HG02588 (cell line): ENCODE data around the gene SLC24A3.

Experiments used
- ATAC-seq: cut with Tn5 transposase; IDR thresholded peaks from one replicate; pipeline ENCODE4 v1.9.1; 2021; ENCODE audit warnings: mild to moderate bottlenecking, moderate library complexity; ENCODE audit not compliant: unreplicated experiment

SLC24A3 gene

GRCh38 chr20:19335916-19336315 is 123.5 kb downstream of the SLC24A3 start:
- no peak for ATAC-seq

GRCh38 chr20:19336631-19337030 is 124.2 kb downstream of the SLC24A3 start:
- no peak for ATAC-seq

- ATAC-seq: no peak
These were observed 125.9 kb downstream of the SLC24A3 start for GRCh38 chr20:19338380-19338779.

GRCh38 chr20:19338960-19339359 is 126.5 kb downstream of the SLC24A3 start:
- no peak for ATAC-seq

- no peak for ATAC-seq
These were observed 129.1 kb downstream of the SLC24A3 start for GRCh38 chr20:19341348-19342053.

GRCh38 chr20:19344341-19344740 is 131.9 kb downstream of the SLC24A3 start:
- no peak for ATAC-seq

- ATAC-seq: peak; percentile 90
These were observed 135.6 kb downstream of the SLC24A3 start for GRCh38 chr20:19347943-19348456.

- no peak for ATAC-seq
These were observed 136.1 kb downstream of the SLC24A3 start for GRCh38 chr20:19348582-19348981.

- no peak for ATAC-seq
These were observed 137.4 kb downstream of the SLC24A3 start for GRCh38 chr20:19349879-19350278.

- ATAC-seq: no peak
These were observed 139.1 kb downstream of the SLC24A3 start for GRCh38 chr20:19351542-19351941.

GRCh38 chr20:19354950-19355349 is 142.5 kb downstream of the SLC24A3 start:
- ATAC-seq: no peak

GRCh38 chr20:19361790-19362189 is 149.3 kb downstream of the SLC24A3 start:
- no peak for ATAC-seq

- ATAC-seq: no peak
These were observed 151.0 kb downstream of the SLC24A3 start for GRCh38 chr20:19363476-19363875.

- no peak for ATAC-seq
These were observed 155.1 kb downstream of the SLC24A3 start for GRCh38 chr20:19367591-19367990.

GRCh38 chr20:19368351-19368750 is 155.9 kb downstream of the SLC24A3 start:
- no peak for ATAC-seq

GRCh38 chr20:19370076-19371075 is 157.9 kb downstream of the SLC24A3 start:
- ATAC-seq: no peak

GRCh38 chr20:19371112-19371511 is 158.7 kb downstream of the SLC24A3 start:
- ATAC-seq: no peak

- no peak for ATAC-seq
These were observed 161.8 kb downstream of the SLC24A3 start for GRCh38 chr20:19374216-19374615.

- ATAC-seq: no peak
These were observed 163.0 kb downstream of the SLC24A3 start for GRCh38 chr20:19375395-19375794.

- ATAC-seq: no peak
These were observed 163.4 kb downstream of the SLC24A3 start for GRCh38 chr20:19375801-19376200.

- no peak for ATAC-seq
These were observed 164.2 kb downstream of the SLC24A3 start for GRCh38 chr20:19376451-19377229.
